ENCODE data around the gene PFDN1. TPM values are rescaled to one million over a fixed set of nuclear protein-coding genes. Genes with fewer than 3 reads are reported as not detected.

Gene PFDN1
- total RNA-seq, 1 experiment from 2014 or later: 69.1 TPM

Other genes with a start within 250 kb of the PFDN1 start
- gene PURA, start 189.0 kb downstream of the PFDN1 start, total RNA-seq (2021): 13.6 and 17.9 TPM in 2 replicates
- 6.2 and 7.5 TPM in 2 replicates for gene IGIP, start 177.2 kb downstream of the PFDN1 start, total RNA-seq (2021)
- gene CYSTM1, start 127.9 kb downstream of the PFDN1 start, total RNA-seq (2021): 27.2 and 29.8 TPM in 2 replicates
- 8.5 and 9.0 TPM in 2 replicates for gene HBEGF, start 43.5 kb upstream of the PFDN1 start, total RNA-seq (2021)
- 0.20 and 0.53 TPM in 2 replicates for gene SLC4A9, start 57.1 kb upstream of the PFDN1 start, total RNA-seq (2021)
- 90.7 and 109 TPM in 2 replicates for gene ANKHD1, start 98.7 kb upstream of the PFDN1 start, total RNA-seq (2021)
- 4.8 and 5.6 TPM in 2 replicates for gene EIF4EBP3, start 244.6 kb upstream of the PFDN1 start, total RNA-seq (2021)